ENCODE data around the gene NCCRP1.

Gene NCCRP1

DNA sequence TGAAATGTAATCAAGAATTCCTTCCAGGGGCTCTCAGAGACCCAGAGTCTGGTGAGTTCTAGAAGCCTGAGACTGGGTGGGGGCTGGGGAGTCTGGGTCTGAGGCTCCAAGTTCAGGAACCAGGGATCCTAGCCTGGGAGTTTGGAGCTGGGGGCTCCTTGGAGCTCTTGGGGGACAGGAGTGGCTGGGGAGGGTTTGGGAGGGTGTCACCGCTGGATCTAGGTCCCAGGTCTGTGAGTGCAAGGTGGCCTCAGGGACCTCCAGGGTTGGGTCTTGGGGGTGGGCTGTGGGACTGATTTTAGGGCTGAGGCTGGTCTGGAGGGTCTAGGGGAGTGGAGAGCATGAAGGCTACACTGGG is 6.2 kb downstream of the NCCRP1 start:
- Histone ChIP-seq H3K79me1 (ENCODE audit: low read depth, low read length) (peaks cover 1% of the 10 kb centered on the region), H3K23ac (ENCODE audit: low read depth, low read length, poor library complexity) (no peak overlapping the region), H3K4me1 (ENCODE audit: control insufficient read depth in 2 of 2, insufficient read depth in 1 of 2, low read depth in 1 of 2, low read length in 2 of 2) (peaks cover 3 to 6% of the 10 kb centered on the region in 2 donors), H2AFZ (ENCODE audit: low read length) (no peak overlapping the region), H3K18ac (ENCODE audit: low read length) (no peak overlapping the region), H3K4me2 (ENCODE audit: insufficient read depth, low read length, poor library complexity, severe bottlenecking) (no peak overlapping the region), H2BK5ac (ENCODE audit: low read length) (no peak overlapping the region), H3K27ac (replicated peaks; ENCODE audit: low read length) (no peak overlapping the region), H3K9ac (ENCODE audit: low read depth, low read length, poor library complexity) (no peak overlapping the region), H3K27me3 (ENCODE audit: control insufficient read depth in 3 of 3, insufficient read depth in 3 of 3, low read depth in 1 of 3, low read length in 3 of 3) (peaks cover 0 to 19% (median 8%) of the 10 kb centered on the region in 3 experiments), H4K91ac (ENCODE audit: low read depth, low read length, poor library complexity) (no peak overlapping the region), H3K4ac (ENCODE audit: low read length) (no peak overlapping the region), H3K36me3 (replicated peaks in 1 of 2; ENCODE audit: control insufficient read depth in 2 of 2, insufficient read depth in 2 of 2, low read length in 2 of 2) (no peaks in the 10 kb centered on the region), H2BK120ac (ENCODE audit: low read depth, low read length) (no peak overlapping the region), H4K8ac (ENCODE audit: low read depth, low read length) (no peak overlapping the region), H3K4me3 (ENCODE audit: low read length in 2 of 2) (no peak overlapping the region), H2BK12ac (ENCODE audit: low read length) (no peak overlapping the region), H2BK15ac (ENCODE audit: low read length) (no peak overlapping the region), H2AK5ac (ENCODE audit: low read depth, low read length) (no peak overlapping the region), H3K14ac (ENCODE audit: low read length) (no peak overlapping the region), H3K9me3 (replicated peaks in 1 of 2; ENCODE audit: control insufficient read depth in 2 of 2, insufficient read depth in 1 of 2, low read depth in 1 of 2, low read length in 2 of 2) (no peaks in the 10 kb centered on the region)
- no peak for DNase-seq (ENCODE audit: low spot score)
- WGBS, 2 donors (ENCODE audit: extremely low coverage in 2 of 2, insufficient read length in 2 of 2, insufficient replicate concordance in 1 of 2), result no CpG with 5 or more reads among the region's 1 CpG

DNA sequence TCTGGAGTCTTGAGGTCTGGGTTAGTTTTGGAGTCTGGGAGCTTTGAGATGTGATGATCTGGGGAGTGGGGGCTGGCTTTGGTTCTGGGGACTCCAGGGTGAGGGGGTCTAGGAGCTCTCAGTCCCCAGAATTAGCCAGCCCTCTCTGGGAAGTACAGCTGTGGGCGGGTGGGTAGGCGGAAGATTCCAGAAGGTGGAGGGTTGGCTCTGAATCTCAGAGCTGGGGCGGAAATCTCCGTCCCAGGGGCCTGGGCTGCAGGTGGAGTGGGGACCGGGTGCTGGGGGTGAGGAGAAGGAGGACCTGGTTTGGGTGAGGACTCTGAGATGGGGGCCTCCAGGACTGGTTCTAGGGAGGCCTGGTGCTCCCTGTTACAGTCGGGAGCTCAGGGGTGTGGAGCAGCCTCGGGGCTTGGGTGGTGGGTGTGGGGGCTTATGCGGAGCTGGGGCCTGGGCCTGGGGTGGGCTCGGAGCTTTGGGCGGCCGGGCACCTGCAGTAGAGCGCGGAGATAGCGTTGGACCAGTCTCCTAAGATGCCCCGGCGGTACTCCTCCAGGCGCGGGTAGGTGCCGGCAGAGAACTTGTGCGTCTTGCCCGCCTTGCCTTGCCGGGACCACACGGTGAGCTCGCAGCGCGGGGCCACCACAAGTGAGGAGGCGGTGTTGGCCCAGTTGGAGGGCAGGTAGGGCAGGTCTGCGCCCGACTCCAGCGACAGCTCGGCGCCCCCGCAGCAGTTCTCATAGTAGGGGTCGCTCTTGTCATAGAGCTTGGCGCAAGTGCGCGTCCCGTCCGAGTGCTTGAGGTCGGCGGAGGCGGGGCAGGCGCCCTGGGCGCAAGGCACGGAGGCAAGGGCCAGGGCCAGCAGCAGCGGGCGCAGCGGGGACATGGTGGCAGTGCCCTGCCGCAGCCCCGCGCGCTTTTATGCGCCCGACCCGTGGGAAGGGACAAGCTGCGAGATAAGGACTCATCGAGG is 6.9 kb downstream of the NCCRP1 start, which contains the start of gene SYCN:
Gene SYCN (minus strand): TSS at position 892 of the 970 bp plus-strand sequence. CDS start 9 bp downstream, at position 883.
- H4K8ac ChIP-seq (ENCODE audit: low read depth, low read length), result no peak within 1 kb of the TSS
- peak within 1 kb of the TSS; percentile 94 for H3K14ac ChIP-seq (ENCODE audit: low read length)
- H2AK5ac ChIP-seq (ENCODE audit: low read depth, low read length), result peak within 1 kb of the TSS; percentile 14
- H3K9me3 ChIP-seq (replicated peaks in 1 of 2; ENCODE audit: control insufficient read depth in 2 of 2, insufficient read depth in 1 of 2, low read depth in 1 of 2, low read length in 2 of 2), result no peaks in the 10 kb centered on the region
- no peak within 1 kb of the TSS for H3K27ac ChIP-seq (replicated peaks; ENCODE audit: low read length)
- no CpG with 5 or more reads among the region's 57 CpGs for WGBS, 2 donors (ENCODE audit: extremely low coverage in 2 of 2, insufficient read length in 2 of 2, insufficient replicate concordance in 1 of 2)
- H3K4ac ChIP-seq (ENCODE audit: low read length), result no peak within 1 kb of the TSS
- H3K27me3 ChIP-seq (ENCODE audit: control insufficient read depth in 3 of 3, insufficient read depth in 3 of 3, low read depth in 1 of 3, low read length in 3 of 3), result peaks cover 0 to 12% (median 4%) of the 10 kb centered on the region in 3 experiments
- peak within 1 kb of the TSS in 1 of 2 donors; percentile 43 for H3K4me3 ChIP-seq (ENCODE audit: low read length in 2 of 2)
- H3K23ac ChIP-seq (ENCODE audit: low read depth, low read length, poor library complexity), result peak within 1 kb of the TSS; percentile 81
- H3K36me3 ChIP-seq (replicated peaks in 1 of 2; ENCODE audit: control insufficient read depth in 2 of 2, insufficient read depth in 2 of 2, low read length in 2 of 2), result no peaks in the 10 kb centered on the region
- no peak within 1 kb of the TSS for H2AFZ ChIP-seq (ENCODE audit: low read length)
- no peak within 1 kb of the TSS for H3K18ac ChIP-seq (ENCODE audit: low read length)
- no peak within 1 kb of the TSS for H3K4me2 ChIP-seq (ENCODE audit: insufficient read depth, low read length, poor library complexity, severe bottlenecking)
- peaks cover 3 to 6% of the 10 kb centered on the region in 2 donors for H3K4me1 ChIP-seq (ENCODE audit: control insufficient read depth in 2 of 2, insufficient read depth in 1 of 2, low read depth in 1 of 2, low read length in 2 of 2)
- peak within 1 kb of the TSS; percentile 60 for H2BK15ac ChIP-seq (ENCODE audit: low read length)
- H2BK12ac ChIP-seq (ENCODE audit: low read length), result no peak within 1 kb of the TSS
- H3K79me1 ChIP-seq (ENCODE audit: low read depth, low read length), result peaks cover 3% of the 10 kb centered on the region
- H3K9ac ChIP-seq (ENCODE audit: low read depth, low read length, poor library complexity), result peak within 1 kb of the TSS; percentile 30
- no peak for DNase-seq (ENCODE audit: low spot score)
- no peak within 1 kb of the TSS for H4K91ac ChIP-seq (ENCODE audit: low read depth, low read length, poor library complexity)
- no peak within 1 kb of the TSS for H2BK5ac ChIP-seq (ENCODE audit: low read length)
- H2BK120ac ChIP-seq (ENCODE audit: low read depth, low read length), result no peak within 1 kb of the TSS

DNA sequence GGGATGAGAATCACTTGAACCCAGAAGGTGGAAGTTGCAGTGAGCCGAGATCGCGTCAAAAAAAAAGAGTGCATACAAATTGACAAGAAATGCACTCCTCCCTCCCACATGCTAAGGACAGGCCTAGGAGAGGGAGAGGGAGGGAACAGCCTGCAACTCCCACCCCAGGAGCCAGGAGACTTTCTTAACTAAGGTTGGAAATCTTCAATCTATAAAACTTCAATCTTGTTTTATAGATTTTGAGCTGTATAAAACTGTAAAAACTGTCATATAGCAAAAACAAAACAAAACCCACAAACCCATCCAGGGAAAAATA is 8.6 kb downstream of the NCCRP1 start:
- Histone ChIP-seq H3K4me2 (ENCODE audit: insufficient read depth, low read length, poor library complexity, severe bottlenecking) (no peak overlapping the region), H2BK15ac (ENCODE audit: low read length) (no peak overlapping the region), H3K18ac (ENCODE audit: low read length) (no peak overlapping the region), H3K79me1 (ENCODE audit: low read depth, low read length) (peaks cover 2% of the 10 kb centered on the region), H3K27ac (replicated peaks; ENCODE audit: low read length) (no peak overlapping the region), H3K27me3 (ENCODE audit: control insufficient read depth in 3 of 3, insufficient read depth in 3 of 3, low read depth in 1 of 3, low read length in 3 of 3) (peaks cover 0 to 6% (median 2%) of the 10 kb centered on the region in 3 experiments), H2AFZ (ENCODE audit: low read length) (no peak overlapping the region), H3K14ac (ENCODE audit: low read length) (no peak overlapping the region), H3K36me3 (replicated peaks in 1 of 2; ENCODE audit: control insufficient read depth in 2 of 2, insufficient read depth in 2 of 2, low read length in 2 of 2) (no peaks in the 10 kb centered on the region), H3K4me1 (ENCODE audit: control insufficient read depth in 2 of 2, insufficient read depth in 1 of 2, low read depth in 1 of 2, low read length in 2 of 2) (no peaks in the 10 kb centered on the region), H3K9me3 (replicated peaks in 1 of 2; ENCODE audit: control insufficient read depth in 2 of 2, insufficient read depth in 1 of 2, low read depth in 1 of 2, low read length in 2 of 2) (no peaks in the 10 kb centered on the region), H4K8ac (ENCODE audit: low read depth, low read length) (no peak overlapping the region), H3K4ac (ENCODE audit: low read length) (no peak overlapping the region), H3K23ac (ENCODE audit: low read depth, low read length, poor library complexity) (no peak overlapping the region), H4K91ac (ENCODE audit: low read depth, low read length, poor library complexity) (no peak overlapping the region), H2BK12ac (ENCODE audit: low read length) (no peak overlapping the region), H2AK5ac (ENCODE audit: low read depth, low read length) (no peak overlapping the region), H3K4me3 (ENCODE audit: low read length in 2 of 2) (no peak overlapping the region), H3K9ac (ENCODE audit: low read depth, low read length, poor library complexity) (no peak overlapping the region), H2BK120ac (ENCODE audit: low read depth, low read length) (no peak overlapping the region), H2BK5ac (ENCODE audit: low read length) (no peak overlapping the region)
- no peak for DNase-seq (ENCODE audit: low spot score)
- no CpG with 5 or more reads among the region's 3 CpGs for WGBS, 2 donors (ENCODE audit: extremely low coverage in 2 of 2, insufficient read length in 2 of 2, insufficient replicate concordance in 1 of 2)

DNA sequence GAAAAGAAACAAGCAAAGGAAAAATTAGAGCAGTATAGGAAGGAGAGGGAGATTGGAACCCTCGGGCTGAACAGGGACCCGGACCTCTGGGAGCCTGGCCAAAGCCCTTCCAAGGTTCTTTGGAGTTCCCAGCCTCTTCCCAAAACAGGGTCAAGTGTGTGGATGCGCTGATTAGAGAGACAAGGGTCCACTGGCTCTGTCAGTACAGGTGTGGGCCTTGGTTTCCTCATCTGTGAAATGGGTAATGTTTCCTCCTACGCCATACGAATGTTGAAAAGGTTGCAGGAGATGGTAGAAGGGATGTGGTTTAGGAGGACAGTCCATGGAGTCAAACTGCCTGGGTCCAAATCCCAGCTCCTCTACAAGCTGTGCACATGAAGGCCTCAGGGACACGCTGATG is 9.4 kb downstream of the NCCRP1 start:
- Histone ChIP-seq H3K4ac (ENCODE audit: low read length) (no peak overlapping the region), H3K14ac (ENCODE audit: low read length) (no peak overlapping the region)

More for the DNA sequence above, 9.4 kb downstream of the NCCRP1 start:
- Histone ChIP-seq H4K8ac (ENCODE audit: low read depth, low read length) (no peak overlapping the region), H2BK5ac (ENCODE audit: low read length) (no peak overlapping the region), H3K4me2 (ENCODE audit: insufficient read depth, low read length, poor library complexity, severe bottlenecking) (no peak overlapping the region), H3K79me1 (ENCODE audit: low read depth, low read length) (peaks cover 2% of the 10 kb centered on the region), H3K27ac (replicated peaks; ENCODE audit: low read length) (no peak overlapping the region), H3K4me3 (ENCODE audit: low read length in 2 of 2) (no peak overlapping the region), H2AFZ (ENCODE audit: low read length) (no peak overlapping the region), H2BK15ac (ENCODE audit: low read length) (no peak overlapping the region), H4K91ac (ENCODE audit: low read depth, low read length, poor library complexity) (no peak overlapping the region), H2BK120ac (ENCODE audit: low read depth, low read length) (no peak overlapping the region), H2AK5ac (ENCODE audit: low read depth, low read length) (no peak overlapping the region), H2BK12ac (ENCODE audit: low read length) (no peak overlapping the region), H3K27me3 (ENCODE audit: control insufficient read depth in 3 of 3, insufficient read depth in 3 of 3, low read depth in 1 of 3, low read length in 3 of 3) (peaks cover 0 to 2% (median under 1%) of the 10 kb centered on the region in 3 experiments), H3K18ac (ENCODE audit: low read length) (no peak overlapping the region), H3K23ac (ENCODE audit: low read depth, low read length, poor library complexity) (no peak overlapping the region), H3K9me3 (replicated peaks in 1 of 2; ENCODE audit: control insufficient read depth in 2 of 2, insufficient read depth in 1 of 2, low read depth in 1 of 2, low read length in 2 of 2) (no peaks in the 10 kb centered on the region), H3K36me3 (replicated peaks in 1 of 2; ENCODE audit: control insufficient read depth in 2 of 2, insufficient read depth in 2 of 2, low read length in 2 of 2) (no peaks in the 10 kb centered on the region), H3K4me1 (ENCODE audit: control insufficient read depth in 2 of 2, insufficient read depth in 1 of 2, low read depth in 1 of 2, low read length in 2 of 2) (no peaks in the 10 kb centered on the region), H3K9ac (ENCODE audit: low read depth, low read length, poor library complexity) (no peak overlapping the region)
- DNase-seq (ENCODE audit: low spot score), result no peak
- WGBS, 2 donors (ENCODE audit: extremely low coverage in 2 of 2, insufficient read length in 2 of 2, insufficient replicate concordance in 1 of 2), result no CpG with 5 or more reads among the region's 6 CpGs

Data from neuronal stem cell (in vitro differentiated cells).